ENCODE measurements around the gene ABCA3. TPM values are rescaled to one million over a fixed set of nuclear protein-coding genes. Genes with fewer than 3 reads are reported as not detected.

Gene ABCA3
- total and polyA plus RNA-seq, 2 donors (not counting 1 experiment from before 2014, with no cell fraction given) = 3.1 to 5.1 TPM

GRCh38 chr16:2288726-2289125 lies 51.8 kb downstream of the ABCA3 start:
- no peaks in the 10 kb centered on the region for H3K4me1 ChIP-seq (ENCODE audit: control insufficient read depth in 2 of 2, insufficient read depth in 2 of 2, low read length in 2 of 2)
- H3K9me3 ChIP-seq (ENCODE audit: control extremely low read depth in 1 of 3, control insufficient read depth in 2 of 3, insufficient read depth in 1 of 3, low read length in 2 of 3) = no peaks in the 10 kb centered on the region
- no peak overlapping the region for H3K4me2 ChIP-seq (replicated peaks; ENCODE audit: low read depth, low read length, poor library complexity, severe bottlenecking)
- Mint-ChIP-seq H3K4me3 (no peak overlapping the region), H3K27me3 (no peaks in the 10 kb centered on the region), H3K9me3 (ENCODE audit: insufficient read depth) (no peaks in the 10 kb centered on the region), H3K4me1 (no peaks in the 10 kb centered on the region), H3K27ac (no peak overlapping the region)
- H2AFZ ChIP-seq (ENCODE audit: insufficient read depth, low read depth, low read length, poor library complexity, severe bottlenecking) = no peak overlapping the region
- no peaks in the 10 kb centered on the region for H3K79me2 ChIP-seq (ENCODE audit: control insufficient read depth, insufficient read depth, low read length)
- no peaks in the 10 kb centered on the region for H4K20me1 ChIP-seq (ENCODE audit: control insufficient read depth, insufficient read depth, low read length, poor library complexity, severe bottlenecking)
- ChIA-PET CTCF (no interaction called here), POLR2A (no interaction called here)
- intact Hi-C loops (cut with micrococcal nuclease) = no loop called here
- no peaks in the 10 kb centered on the region for H3K36me3 ChIP-seq (replicated peaks in 1 of 2; ENCODE audit: control extremely low read depth in 1 of 2, control insufficient read depth in 1 of 2, extremely low read depth in 1 of 2, insufficient read depth in 2 of 2, low read length in 1 of 2)
- no peak overlapping the region for H3K9ac ChIP-seq (ENCODE audit: low read length)
- no peak for DNase-seq
- no peak overlapping the region for H3K27ac ChIP-seq (ENCODE audit: low read length in 2 of 2)
- WGBS (ENCODE audit: insufficient coverage) = 36% methylated on average over 8 of the region's 8 CpGs
- ATAC-seq (ENCODE audit: low read depth) = no peak
- no peak for TF ChIP-seq EZH2 (IDR thresholded peaks at IDR 0.05; ENCODE audit: borderline replicate concordance, insufficient read depth, low read depth, low read length, poor library complexity, severe bottlenecking)
- TF ChIP-seq CTCF (IDR thresholded peaks at IDR 0.05) = no peak
- no peak overlapping the region for H3K4me3 ChIP-seq (ENCODE audit: control extremely low read depth in 1 of 5, extremely low read depth in 1 of 5, insufficient read depth in 1 of 5, low read depth in 2 of 5, low read length in 4 of 5)
- H3K27me3 ChIP-seq (replicated peaks in 1 of 4; ENCODE audit: control extremely low read depth in 1 of 4, control insufficient read depth in 3 of 4, insufficient read depth in 4 of 4, low read length in 3 of 4) = no peaks in the 10 kb centered on the region

- intact Hi-C loops (cut with micrococcal nuclease) = no loop called here
These were observed 52.5 kb downstream of the ABCA3 start for GRCh38 chr16:2287916-2288547.

More at GRCh38 chr16:2287916-2288547, 52.5 kb downstream of the ABCA3 start:
- CTCF ChIA-PET = no interaction called here
- no peaks in the 10 kb centered on the region for H3K9me3 Mint-ChIP-seq (ENCODE audit: insufficient read depth)
- H3K27me3 Mint-ChIP-seq = no peaks in the 10 kb centered on the region
- Histone ChIP-seq H3K27me3 (replicated peaks in 1 of 4; ENCODE audit: control extremely low read depth in 1 of 4, control insufficient read depth in 3 of 4, insufficient read depth in 4 of 4, low read length in 3 of 4) (no peaks in the 10 kb centered on the region), H3K36me3 (replicated peaks in 1 of 2; ENCODE audit: control extremely low read depth in 1 of 2, control insufficient read depth in 1 of 2, extremely low read depth in 1 of 2, insufficient read depth in 2 of 2, low read length in 1 of 2) (no peaks in the 10 kb centered on the region), H3K4me2 (replicated peaks; ENCODE audit: low read depth, low read length, poor library complexity, severe bottlenecking) (no peak overlapping the region), H3K79me2 (ENCODE audit: control insufficient read depth, insufficient read depth, low read length) (no peaks in the 10 kb centered on the region), H3K9me3 (ENCODE audit: control extremely low read depth in 1 of 3, control insufficient read depth in 2 of 3, insufficient read depth in 1 of 3, low read length in 2 of 3) (no peaks in the 10 kb centered on the region), H3K4me1 (ENCODE audit: control insufficient read depth in 2 of 2, insufficient read depth in 2 of 2, low read length in 2 of 2) (no peaks in the 10 kb centered on the region), H3K27ac (ENCODE audit: low read length in 2 of 2) (no peak overlapping the region), H2AFZ (ENCODE audit: insufficient read depth, low read depth, low read length, poor library complexity, severe bottlenecking) (no peak overlapping the region), H4K20me1 (ENCODE audit: control insufficient read depth, insufficient read depth, low read length, poor library complexity, severe bottlenecking) (no peaks in the 10 kb centered on the region), H3K4me3 (ENCODE audit: control extremely low read depth in 1 of 5, extremely low read depth in 1 of 5, insufficient read depth in 1 of 5, low read depth in 2 of 5, low read length in 4 of 5) (no peak overlapping the region), H3K9ac (ENCODE audit: low read length) (no peak overlapping the region)
- no peak overlapping the region for H3K4me3 Mint-ChIP-seq
- no peaks in the 10 kb centered on the region for H3K4me1 Mint-ChIP-seq
- POLR2A ChIA-PET = no interaction called here
- no peak for TF ChIP-seq CTCF (IDR thresholded peaks at IDR 0.05)
- TF ChIP-seq EZH2 (IDR thresholded peaks at IDR 0.05; ENCODE audit: borderline replicate concordance, insufficient read depth, low read depth, low read length, poor library complexity, severe bottlenecking) = no peak
- ATAC-seq (ENCODE audit: low read depth) = no peak
- WGBS (ENCODE audit: insufficient coverage) = 92% methylated on average over 35 of the region's 35 CpGs
- no peak for DNase-seq
- no peak overlapping the region for H3K27ac Mint-ChIP-seq

All from B cell (primary cell).